GM12892 (cell line): Measurements from ENCODE around the gene CDK3.

Experiments used
- POLR2A ChIP-seq: IDR thresholded peaks from 2 replicates; pipeline ENCODE4 v1.6.1; 2011; ENCODE audit warnings: low read depth, low read length, control low read depth
- POLR2AphosphoS5 ChIP-seq: IDR thresholded peaks from 2 replicates; pipeline ENCODE4 v1.6.1; 2011; ENCODE audit warnings: low read depth, low read length, control low read depth
- TAF1 ChIP-seq: IDR thresholded peaks from 2 replicates; pipeline ENCODE4 v1.6.1; 2011; ENCODE audit warnings: low read depth, mild to moderate bottlenecking, control low read depth, low read length, borderline replicate concordance

DNA sequence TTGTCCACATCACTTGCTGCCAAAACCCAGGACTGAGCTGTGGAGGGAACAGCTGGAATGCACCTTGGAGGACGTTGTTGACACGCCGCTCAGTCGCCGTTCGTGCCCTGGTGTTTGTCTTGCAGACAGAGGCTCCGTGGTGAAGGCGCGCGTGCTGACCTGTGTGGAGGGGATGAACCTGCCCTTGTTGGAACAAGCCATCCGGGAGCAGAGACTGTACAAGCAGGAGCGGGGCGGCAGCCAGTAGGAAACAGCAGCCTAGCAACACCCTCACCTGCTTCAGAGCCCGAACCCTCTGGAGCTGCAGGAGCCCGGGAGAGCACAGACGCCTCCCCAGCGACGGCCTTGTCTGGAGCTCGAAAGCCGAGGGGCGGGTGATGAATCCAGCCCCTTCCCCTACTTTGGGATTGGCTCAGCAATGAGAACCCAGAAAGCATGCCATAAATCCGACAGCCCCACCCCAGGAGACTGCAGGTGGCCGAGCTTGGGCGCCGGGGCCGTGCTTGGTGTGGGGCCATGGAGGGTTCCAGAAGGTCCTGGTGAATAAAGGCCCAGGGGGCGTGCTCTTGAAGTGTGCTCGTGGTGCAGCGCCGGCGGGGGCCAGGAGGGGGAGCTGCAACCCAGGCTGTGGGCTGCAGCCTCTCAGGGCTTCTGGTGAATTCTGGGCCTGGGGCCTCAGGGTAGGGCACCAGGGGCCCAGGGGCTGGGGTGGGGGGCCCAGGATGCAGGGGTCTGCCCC, 470 bp upstream of the CDK3 start:
- TF ChIP-seq POLR2A (no peak), POLR2AphosphoS5 (no peak), TAF1 (no peak)
